GM19438 (cell line): ENCODE results near the gene PSMB1.

Experiments
- ATAC-seq: cut with Tn5 transposase; IDR thresholded peaks from one replicate; pipeline ENCODE4 v1.9.1; 2021; ENCODE audit warnings: low read depth; ENCODE audit not compliant: unreplicated experiment

The PSMB1 gene

DNA sequence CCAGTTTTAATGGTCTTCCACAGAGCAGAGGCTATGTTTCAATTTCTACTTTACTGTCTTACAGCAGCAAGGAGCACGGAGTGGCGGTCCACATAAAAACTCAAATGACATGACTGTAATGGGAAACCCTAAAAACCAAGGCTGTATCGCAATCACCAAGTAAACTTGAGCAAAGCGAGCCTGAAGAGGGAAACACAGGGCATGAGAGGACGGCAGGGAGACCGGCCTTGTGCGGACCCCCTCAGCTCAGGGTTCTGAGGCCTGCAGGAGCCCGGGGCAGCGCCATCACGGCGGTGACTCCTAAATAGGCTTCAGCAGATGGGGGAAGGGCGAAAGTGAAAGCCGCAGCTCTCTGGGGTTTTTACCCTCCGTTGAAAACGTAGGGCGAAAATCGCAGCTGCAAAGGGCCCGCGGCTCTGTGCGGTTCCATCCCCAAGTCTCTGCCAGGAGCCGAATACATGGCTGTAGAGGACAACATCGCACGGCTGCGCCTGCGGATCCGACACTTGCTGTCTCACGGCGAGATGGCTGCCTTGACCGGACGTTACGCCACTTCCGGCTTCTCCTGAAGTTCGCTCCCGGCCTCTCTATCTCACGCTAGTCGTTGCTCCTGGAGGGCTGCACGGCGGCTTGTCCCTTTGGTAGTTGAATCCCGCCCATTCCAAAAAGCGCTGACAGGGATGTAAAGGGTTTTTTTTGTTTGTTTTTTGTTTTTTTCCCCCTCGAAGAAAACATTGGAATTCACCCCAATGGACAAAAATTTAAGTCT is at the start of gene PSMB1:
TSS of gene PSMB1 (minus strand) at position 543 of the 769 bp plus-strand sequence. CDS start at position 478, 65 bp downstream.
- ATAC-seq: peak; percentile 67

DNA sequence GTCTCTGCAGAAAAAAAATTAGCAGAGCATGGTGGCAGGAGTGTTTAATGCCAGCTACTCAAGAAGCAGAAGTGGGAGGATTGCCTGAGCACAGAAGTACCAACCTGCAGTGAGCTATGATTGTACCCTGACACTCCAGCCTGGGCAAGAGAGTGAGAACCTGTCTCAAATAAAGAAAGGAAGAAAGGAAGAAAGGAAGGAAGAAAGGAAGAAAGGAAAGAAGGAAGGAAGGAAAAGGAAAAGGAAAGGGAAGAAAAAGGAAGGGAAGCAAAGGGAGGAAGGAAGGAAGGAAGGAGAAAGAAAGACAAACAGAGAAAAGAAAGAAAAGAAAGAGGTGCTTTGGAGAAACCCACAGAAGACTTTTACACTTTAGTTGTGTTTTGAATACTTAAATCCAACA is 44.2 kb upstream of the PSMB1 start:
- ATAC-seq: no peak

DNA sequence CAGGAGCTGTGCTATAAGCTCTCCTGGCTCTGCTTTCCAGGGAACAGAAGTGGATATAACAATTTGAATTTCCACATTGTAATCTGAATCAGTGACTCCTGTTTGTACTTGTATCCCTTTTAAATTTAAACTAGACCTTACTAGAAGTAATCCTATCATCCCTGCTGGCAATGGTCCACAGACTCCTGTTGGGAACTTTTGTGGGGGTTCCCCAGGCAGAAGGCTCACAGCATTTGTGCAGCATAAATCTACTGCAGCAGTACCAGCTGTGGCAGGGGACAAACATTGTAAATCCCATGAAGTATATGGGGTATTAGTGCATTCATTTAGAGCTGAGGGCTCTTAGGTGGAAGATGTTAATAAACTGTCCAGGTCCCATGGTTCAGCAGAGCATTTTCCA is 43.3 kb upstream of the PSMB1 start:
- no peak for ATAC-seq

DNA sequence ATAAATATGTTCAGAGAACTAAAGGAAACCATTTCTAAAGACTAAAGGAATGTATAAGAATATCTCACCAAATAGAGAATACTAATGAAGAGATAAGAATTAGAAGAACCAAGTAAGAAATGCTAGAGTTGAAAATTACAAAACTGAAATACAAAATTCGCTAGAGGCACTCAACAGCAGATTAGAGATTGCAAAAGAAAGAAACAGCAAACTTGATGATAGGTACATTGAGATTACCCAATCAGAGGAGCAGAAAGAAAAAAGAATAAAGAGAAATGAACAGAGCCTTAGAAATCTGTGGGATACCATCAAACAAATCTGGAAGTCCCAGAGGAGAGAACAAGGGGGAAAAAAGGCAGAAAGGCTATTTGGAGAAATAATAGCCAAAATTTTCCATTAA is 37.6 kb upstream of the PSMB1 start:
- no peak for ATAC-seq

DNA sequence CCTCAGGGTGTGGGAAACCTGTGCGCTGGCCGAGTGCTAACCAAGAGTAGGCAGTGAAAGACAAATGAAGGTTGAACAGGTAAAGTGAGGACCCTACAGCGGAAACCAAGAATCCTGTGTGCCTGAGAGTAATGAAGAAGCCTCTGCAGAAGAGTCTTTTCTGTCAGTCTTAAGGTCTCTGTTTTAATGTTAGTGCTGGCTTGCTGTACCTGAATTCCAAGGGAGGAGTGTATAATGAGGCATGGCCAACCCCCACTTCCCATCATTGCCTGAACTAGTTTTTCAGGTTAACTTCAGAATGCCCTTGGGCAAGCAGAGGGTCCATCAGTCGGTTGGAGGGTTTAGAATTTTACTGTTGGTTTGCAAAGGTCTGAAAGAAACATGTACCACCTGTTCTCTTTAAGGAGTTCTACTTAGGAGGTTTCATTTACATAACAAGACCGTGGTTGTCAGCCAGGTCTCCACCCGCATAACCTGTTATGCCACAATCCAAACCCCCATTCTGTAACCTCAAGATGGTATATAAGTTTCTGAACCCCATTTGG is 31.9 kb upstream of the PSMB1 start:
- peak; percentile 34 for ATAC-seq

DNA sequence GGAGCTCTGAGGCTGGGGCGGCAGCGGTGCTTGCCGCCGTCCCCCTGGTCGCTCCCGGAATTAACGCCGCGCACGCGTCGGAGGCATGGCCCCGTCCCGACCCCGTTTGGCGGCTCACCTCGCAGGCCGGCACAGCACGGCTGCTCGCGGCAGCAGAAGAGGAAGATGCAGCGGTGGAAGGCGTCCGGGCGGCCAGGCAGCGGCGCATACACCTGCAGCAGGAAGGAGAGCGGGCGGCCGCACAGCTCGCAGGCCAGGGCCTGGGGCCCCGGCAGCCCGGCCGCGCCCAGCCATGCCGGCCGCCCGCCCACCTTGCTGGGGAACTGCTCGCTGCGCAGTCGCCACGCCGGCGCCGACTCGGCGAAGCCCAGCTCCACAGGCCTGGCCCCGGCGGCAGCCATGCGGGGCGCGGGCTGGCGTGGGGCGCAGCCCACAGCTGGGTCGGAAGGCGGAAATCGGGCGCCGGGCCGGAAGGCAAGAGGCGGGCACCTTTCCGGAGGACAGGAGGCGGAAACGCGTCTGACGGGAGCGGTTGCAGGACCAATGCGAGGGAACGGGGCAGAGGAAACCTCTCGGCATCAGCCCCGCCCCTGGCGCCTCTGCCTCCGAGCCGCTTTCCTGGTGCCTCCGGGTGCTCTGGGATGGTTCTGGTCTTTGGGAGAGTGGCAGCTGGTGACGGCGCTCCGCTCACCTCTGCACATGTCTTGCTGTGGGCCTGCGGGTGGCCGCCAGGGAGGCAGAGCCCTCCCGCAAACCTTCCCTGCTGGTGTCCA is 31.3 kb upstream of the PSMB1 start, which contains the start of gene PDCD2:
TSS of gene PDCD2 (minus strand) at position 457 of the 773 bp plus-strand sequence. CDS start at position 401, 56 bp downstream.
- peak; percentile 94 for ATAC-seq

DNA sequence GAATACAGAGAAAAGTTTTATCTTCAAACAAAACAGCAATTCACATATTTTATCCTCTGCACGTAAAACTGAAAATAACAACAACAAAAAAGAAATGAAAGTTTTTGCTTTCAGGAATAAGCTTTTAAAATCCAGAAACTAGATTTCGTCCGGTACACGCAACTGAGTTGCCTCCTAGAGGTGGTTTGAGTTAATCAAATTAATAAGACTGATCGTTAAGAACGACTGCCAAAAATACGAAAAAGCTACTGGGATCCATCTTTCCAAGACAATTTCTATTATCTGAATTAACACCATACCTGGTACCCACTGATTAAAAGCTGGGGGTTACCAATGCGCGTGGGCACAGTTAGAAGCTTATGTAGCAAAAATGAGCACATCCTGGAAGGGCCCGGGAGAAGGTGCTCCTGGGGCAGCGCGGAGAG is 30.7 kb upstream of the PSMB1 start:
- ATAC-seq: peak; percentile 5

DNA sequence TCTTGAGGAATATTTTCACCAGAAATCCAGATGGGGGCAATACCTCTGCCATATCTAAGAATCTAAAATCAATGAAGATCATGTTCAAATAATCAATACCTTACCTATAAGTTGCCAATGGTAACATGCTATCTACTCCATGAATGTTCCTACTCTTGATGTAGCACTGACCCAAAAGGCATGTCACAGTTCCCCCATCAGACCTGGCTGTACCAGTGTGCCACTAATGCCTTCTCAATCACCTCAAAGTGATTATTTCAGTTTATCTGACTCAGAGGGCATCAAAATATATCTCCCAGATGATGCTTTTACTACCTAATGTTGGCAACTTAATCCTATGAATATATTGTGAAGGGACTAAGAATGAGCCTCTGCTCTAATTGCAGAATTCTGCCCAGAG is 25.8 kb upstream of the PSMB1 start:
- ATAC-seq: no peak

DNA sequence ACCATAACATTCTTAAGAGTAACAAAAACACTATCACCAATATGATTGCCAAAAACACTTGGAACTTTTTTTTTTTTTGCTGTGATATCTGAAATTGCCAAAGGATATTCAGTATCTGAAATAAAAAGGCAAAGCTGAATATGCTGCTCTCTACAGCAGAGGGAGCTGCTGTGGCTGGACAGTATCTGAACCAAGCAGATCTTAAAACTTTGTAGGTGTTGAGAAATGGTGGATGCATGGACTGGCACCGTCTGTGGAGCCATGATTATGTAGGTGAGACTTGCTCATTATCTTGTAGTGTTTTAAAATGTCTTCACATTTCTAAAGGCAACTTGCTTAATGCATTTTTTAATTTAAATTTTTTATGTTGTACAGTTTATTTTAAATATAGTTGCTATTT is 22.1 kb upstream of the PSMB1 start:
- ATAC-seq: no peak

DNA sequence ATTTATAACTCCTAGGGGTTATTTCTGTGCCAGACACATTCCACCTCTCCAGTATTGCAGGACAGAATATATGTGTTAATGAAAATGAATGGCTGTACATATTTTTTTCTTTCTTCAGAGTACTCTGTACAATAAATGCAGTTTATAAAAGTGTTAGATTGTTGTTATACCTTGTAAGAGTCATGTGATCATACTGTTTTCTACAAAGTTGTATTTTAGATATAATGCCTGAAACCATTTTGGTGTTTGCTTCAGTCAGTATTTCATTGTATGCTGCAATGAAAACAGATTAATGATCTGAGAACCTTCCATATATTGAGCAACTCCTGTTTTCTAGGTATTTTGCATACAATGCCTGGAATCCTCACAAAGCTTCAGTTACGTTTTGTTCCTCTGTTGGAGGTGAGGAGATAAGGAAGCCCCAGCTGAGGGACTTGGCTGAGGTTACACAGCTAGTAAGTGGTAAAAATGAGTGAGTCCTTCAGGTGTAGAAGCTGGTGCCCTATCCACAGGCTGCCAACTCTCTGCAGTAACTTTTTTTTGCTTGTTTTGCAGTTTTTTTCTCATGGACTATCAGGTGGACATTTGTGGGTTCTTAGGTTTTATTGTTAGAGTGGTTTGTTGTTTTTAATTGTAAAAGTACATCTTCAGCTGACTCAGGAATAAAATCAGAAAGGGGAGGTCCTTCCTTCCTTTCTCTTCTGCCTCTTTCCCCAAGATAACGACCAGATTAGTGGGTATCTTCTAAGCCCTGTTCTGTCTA is 19.8 kb upstream of the PSMB1 start:
- no peak for ATAC-seq

DNA sequence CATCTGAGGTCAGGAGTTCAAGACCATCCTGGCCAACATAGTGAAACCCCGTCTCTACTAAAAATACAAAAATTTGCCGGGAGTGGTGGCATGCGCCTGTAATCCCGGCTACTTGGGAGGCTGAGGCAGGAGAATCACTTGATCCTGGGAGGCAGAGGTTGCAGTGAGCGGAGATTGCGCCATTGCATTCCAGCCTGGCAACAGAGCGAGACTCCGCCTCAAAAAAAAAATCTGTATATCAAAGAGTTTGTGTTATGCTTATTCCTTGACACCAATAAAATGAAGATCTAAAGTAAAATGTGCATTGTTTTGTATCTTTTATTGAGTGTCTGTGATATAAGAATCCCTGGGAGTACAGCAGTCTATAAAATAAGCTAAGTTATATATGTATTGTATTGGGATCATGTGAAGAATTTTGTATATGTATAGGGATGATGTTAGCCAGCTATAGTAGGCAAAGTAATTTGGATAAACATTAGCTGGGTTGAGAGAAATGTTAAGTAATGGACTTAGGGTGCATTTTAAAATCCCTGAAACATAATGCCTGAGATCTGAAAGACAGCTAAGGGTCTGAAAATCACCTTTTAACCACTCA is 11.9 kb upstream of the PSMB1 start:
- ATAC-seq: no peak

DNA sequence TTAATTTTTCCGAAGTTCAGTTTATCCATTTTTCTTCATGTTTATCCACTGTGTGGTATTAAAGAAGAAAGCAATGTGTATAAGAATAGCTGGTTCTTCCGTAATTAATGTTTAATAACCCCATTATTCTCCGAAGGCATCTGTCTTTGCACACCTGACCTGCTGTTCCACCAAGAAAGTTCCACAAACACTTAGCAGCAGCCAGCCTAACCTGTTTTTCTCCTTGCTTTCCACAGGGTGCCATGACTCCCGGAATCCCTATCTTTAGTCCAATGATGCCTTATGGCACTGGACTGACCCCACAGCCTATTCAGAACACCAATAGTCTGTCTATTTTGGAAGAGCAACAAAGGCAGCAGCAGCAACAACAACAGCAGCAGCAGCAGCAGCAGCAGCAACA is 8.4 kb upstream of the PSMB1 start:
- ATAC-seq: no peak

DNA sequence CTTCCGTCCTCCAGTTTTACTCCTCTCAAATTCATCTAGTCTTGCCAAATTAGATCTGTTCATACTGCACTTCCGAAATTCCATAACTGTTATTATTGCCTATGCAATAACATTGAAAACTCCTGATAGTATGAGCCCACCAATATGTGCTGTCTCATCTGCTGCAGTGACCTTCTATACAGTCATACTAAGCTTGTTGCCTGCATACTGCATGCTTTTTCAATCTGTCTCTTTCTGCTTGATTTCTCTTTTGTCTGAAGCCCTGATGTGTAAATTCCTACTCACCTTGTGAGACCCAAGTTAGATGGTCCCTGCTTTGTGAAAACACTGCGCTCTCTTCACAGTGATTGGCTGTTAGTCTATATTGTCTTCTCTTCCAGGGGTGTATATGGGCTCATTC is 2.2 kb upstream of the PSMB1 start:
- ATAC-seq: no peak

DNA sequence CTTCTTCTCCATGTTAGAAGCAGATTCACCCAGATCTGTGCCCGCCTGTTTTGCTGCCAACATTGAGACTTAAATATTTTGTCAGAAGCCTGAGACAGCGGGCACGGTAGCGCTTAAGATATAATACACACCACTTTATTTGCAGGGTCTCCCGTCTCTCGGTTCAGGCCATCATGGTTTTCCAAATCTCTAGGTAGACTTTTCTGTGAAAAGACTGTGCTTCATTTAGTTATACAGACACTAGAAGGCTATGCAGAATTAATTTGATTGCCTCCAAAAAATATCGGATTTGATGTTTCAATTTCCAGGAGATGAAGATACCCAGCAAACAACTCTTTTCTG is 1.7 kb upstream of the PSMB1 start:
- no peak for ATAC-seq

DNA sequence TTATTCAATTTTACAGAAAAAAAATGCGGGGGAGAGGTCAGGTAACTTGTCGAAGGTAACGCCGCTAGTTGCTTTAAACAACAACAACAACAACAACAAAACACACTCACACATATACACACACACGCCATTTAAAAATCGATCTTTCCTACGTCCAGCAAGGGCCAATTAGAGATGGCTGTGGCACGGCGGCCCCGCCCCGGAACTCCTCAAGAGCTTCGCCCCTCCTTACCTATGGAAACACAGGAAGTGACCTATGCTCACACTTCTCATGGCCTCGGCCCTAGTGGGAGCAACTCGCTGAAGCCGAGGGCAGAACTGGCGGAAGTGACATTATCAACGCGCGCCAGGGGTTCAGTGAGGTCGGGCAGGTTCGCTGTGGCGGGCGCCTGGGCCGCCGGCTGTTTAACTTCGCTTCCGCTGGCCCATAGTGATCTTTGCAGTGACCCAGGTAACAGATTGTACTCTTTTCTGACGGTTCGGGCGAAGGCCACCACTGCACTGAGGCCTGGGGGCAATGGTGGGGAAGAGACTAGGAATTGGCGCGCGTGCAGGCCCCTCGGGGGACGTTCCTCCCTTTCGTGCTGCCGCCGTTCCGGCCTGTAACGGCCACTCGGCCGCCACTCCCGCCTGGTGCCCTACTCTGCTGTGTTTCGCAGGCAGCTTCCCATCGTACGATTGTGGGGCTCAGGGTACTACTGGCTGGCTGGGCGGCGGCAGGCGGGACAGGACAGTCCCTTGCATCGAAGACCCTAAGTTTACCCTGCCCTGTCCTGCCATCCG is 1.1 kb upstream of the PSMB1 start, which contains the start of gene TBP:
TSS of gene TBP (plus strand) at position 357 of the 783 bp plus-strand sequence. CDS start 2,661 bp downstream, outside the sequence.
- ATAC-seq: peak; percentile 91

DNA sequence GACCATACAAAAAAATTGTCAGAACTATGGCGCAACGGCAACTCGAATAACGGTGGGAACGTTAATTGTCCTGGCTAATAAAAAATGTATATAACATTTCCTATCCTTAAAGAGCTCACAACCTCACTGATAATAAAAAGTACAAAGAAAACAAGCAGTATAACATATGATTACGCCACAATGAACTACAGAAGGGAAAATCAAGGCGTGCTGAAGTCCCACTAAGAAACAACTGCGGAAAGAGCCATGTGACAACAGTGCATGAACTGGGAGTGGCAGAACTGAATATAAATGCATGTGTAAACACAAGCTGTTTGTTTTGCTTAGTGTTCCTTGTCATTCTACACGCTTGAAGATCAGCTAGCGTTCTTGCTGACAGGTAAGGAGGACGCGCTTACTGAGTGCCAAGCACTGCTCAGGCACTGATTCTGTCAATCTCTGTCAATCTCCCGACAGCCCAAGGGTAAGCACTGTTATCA is 466 bp upstream of the PSMB1 start:
- ATAC-seq: peak; percentile 24

DNA sequence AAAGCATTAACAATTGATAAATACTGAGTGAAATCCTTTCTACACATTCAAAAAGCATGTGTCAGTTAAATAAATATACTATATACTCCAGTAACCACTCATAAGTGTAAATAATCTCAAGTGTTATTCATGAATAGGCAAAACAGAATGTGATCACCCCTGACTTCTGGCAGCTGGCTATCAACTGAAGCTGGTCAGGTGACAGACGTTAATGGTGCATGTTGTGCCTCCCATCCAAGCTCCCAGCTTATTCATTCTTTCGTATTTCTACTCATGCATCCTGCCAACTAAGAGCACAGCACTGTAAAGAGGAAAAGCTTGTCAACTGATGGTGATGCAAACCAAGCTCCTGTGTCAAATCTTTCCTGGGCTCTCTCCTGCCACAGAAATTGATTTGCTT is 7.7 kb downstream of the PSMB1 start:
- ATAC-seq: no peak

DNA sequence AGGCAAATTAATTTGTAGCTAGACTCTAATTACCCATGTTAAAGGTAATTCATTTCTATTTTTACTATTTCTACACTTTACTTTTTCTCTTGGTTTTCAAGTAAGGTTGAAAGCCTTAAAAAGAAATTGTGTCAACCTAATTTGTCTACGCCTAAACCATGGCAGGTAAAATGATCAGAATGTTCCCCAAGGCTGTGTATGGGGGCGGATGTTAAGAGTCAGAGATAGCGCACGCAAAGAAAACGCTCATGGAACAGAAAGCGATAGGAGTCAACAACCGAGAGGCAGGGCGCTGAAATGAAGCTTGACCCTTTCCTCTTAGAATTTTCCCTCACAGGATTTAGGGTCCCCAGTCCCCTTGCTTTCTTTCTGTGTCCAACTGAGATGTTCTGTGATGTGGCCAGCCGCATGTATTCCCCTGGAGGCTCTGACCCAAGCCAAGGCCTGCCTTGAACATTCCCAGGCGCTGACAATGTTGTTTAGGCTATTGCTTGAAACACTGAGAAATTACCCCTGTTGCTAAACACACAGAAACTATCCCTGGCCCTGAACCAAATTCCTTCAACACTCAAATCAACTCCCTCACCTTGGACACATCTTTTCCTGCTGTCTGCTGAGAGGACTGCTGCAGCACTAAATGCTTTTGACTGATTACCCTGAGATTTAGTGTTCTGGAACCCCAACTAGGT is 10.9 kb downstream of the PSMB1 start:
- ATAC-seq: no peak

DNA sequence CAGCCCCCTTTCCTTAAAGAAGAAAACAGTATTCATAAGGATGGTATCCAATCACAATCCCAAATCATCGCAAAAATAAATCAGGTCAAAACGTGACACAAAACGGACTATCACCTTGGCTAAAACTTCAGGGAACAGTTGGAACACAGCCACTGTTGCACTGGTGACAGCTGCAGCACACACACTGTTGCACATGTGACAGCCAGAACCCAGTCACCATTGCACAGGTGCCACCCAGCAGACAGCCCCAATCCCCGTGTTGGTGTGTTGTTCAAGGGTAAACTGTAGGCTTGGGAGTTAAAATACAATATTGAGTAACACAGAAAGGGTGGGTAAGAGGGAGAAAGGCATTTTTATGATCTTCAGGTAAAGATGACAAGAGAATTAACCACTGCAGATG is 15.8 kb downstream of the PSMB1 start:
- no peak for ATAC-seq
